Measurements from ENCODE around the gene PLEKHA8.

Gene PLEKHA8, protein sequence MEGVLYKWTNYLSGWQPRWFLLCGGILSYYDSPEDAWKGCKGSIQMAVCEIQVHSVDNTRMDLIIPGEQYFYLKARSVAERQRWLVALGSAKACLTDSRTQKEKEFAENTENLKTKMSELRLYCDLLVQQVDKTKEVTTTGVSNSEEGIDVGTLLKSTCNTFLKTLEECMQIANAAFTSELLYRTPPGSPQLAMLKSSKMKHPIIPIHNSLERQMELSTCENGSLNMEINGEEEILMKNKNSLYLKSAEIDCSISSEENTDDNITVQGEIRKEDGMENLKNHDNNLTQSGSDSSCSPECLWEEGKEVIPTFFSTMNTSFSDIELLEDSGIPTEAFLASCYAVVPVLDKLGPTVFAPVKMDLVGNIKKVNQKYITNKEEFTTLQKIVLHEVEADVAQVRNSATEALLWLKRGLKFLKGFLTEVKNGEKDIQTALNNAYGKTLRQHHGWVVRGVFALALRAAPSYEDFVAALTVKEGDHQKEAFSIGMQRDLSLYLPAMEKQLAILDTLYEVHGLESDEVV

DNA sequence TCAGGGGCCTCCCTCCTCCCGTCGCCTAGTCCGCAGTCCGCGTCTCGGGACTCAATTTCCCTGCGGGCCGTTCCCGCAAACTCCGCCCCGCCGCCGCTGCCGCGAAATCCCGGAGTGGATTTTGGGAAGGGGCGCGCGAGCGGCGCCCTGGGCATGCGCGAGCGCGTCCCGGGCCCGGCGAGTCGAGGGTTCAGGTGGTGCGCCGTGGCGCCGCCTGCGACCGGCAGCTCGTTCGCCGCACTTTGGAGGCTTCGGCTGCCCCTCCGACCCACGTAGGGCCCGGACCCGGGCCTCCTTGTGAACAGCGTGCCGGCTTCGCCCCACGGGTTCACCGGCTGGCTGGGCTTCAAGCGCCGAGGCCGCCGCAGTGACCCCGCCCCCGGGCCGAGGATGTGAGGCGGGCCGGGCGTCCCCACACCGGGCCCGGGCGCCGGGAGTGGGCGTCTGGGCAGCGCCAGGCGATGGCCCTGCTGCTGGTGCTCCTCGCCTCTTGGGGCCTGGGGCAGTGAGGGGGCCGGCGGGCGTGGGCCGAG is at the start of gene PLEKHA8:
Gene PLEKHA8, plus strand, starts transcription at position 197 of the 533 bp plus-strand sequence. CDS start 351 bp downstream, outside the sequence.
- ATAC-seq = peak; percentile 39

DNA sequence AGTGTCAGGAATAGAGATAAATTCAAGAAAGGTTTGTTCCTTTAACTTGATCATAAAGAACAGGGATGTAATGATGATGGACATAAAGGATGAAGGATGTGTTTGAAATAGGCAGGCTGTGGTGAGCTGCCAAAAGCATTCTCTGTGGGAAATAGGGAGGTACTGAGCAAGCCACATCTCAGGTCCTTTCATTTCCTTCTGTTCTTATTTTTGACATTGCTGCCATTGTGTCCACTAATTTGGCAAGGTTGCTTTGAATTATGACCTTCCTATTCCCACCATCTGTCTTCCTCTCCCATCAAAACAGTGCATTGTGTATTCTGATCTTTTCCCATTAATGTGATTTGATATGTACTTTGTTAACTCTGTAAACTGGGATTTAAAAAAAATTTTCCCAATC is 48.1 kb upstream of the PLEKHA8 start:
- ATAC-seq = no peak

DNA sequence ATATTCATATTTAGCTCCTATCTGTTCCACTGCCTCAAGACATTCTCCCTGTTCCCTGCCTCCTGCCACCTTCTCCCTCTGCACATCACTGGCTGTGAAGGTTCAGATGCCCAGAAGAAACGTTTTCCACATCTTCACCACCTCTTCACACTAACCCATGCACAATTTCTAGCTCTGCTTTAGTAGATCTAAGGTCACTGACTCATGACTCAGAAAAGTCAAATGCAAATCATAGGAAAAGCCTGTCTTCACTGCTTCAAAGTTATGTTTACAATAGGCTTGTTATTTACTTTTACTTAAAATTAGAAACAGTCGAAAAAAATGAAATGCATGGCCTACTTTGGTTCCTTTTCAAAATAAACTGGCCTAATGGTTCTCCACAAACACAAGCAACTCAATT is 41.1 kb upstream of the PLEKHA8 start:
- no peak for ATAC-seq

DNA sequence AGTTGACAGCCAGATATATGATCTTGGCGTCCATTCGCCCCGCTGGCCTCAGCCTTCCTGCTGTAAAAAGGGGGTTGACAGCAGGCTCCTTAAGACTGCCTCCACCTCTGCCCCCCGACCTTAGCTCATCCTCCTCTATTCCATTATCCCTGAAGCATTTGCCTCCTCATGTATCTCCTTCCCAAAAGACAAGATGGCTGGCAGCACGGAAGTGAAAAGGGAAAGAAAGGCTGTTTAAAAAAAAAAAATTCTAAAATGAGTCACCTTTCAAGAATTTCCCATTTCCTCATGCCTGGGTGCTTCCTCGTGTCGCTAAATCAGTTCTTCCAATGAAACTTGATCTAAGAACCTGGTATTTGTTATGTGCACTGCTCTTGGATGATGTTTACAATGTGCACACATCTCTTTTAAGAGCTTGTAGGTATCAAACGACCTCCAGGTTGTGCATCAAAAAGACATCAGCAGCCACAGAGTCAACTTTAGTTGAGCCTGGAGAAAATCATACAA is 40.3 kb upstream of the PLEKHA8 start:
- ATAC-seq = no peak

DNA sequence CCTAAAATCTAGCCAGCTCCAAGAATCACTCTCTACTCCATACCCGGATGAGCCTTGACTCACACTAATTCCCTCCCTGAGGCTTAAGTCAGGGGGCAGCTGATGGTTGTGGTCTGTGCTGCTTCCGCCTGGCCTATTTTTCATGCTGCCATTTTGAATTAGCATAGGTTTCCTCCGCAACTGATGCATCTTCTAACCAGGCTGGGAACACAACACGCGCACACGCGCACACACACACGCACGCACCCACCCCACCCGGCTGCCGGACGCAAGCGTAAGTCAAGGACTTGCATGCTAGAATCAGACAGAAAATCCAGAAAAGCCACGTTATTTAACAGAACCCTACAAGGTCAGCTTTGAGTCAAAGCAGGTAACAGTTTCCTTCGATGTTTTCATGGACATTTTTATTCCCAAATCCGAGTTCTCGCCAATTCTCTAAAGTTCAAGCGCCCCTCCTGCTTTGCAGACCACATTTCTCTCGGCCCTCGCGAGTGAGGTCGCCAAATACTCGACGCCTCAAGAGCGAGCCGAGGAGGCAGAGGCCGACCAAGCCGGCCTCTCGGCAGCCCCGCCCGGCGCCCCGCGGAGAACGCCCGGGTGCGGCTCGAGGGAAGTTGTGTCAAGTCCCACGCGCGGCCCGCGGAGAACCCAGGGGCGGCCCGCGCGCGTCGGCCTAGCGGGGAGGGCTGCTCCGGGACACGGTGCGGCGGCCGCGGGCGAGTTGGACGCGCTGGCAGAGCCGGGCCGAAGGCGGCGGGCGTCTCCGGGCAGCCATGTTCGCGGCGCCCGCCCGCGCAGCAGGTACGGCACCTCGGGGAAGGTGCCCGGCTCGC is 39.6 kb upstream of the PLEKHA8 start:
- ATAC-seq = peak; percentile 41 to 42

- ATAC-seq = peak; percentile 11 to 33
These were observed 38.8 kb upstream of the PLEKHA8 start, which contains the start of gene SCRN1 for GRCh38 chr7:29989257-29989995. Gene SCRN1, minus strand, starts transcription at chr7:29989801. Its CDS starts 20,734 bp downstream, at chr7:29969067.

GRCh38 chr7:29990931-29991330 is 37.3 kb upstream of the PLEKHA8 start:
- no peak for ATAC-seq

DNA sequence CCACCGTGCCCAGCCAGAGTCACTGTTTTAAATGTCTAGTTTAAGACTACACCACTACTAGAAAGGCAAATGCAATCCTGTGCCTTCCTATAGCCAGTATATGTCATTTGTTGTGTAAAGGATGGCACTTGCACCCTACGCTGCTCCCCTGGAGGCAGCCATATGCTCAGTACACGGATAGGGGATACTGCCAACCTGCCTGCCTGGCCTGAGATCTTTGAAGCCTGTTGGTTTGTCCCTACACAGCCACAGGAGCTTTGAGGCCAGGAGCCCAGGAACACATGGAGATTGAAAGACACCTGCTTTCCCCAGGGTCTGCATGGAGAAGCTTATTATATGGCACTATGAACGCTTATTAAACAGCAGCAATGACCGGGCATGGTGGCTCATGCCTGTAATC is 36.3 kb upstream of the PLEKHA8 start:
- ATAC-seq = no peak

GRCh38 chr7:29993140-29993539 is 35.1 kb upstream of the PLEKHA8 start:
- ATAC-seq = no peak

GRCh38 chr7:29995652-29996051 is 32.6 kb upstream of the PLEKHA8 start:
- ATAC-seq = no peak

GRCh38 chr7:29996321-29996720 is 31.9 kb upstream of the PLEKHA8 start:
- no peak for ATAC-seq

GRCh38 chr7:29998489-29998888 is 29.7 kb upstream of the PLEKHA8 start:
- ATAC-seq = no peak

DNA sequence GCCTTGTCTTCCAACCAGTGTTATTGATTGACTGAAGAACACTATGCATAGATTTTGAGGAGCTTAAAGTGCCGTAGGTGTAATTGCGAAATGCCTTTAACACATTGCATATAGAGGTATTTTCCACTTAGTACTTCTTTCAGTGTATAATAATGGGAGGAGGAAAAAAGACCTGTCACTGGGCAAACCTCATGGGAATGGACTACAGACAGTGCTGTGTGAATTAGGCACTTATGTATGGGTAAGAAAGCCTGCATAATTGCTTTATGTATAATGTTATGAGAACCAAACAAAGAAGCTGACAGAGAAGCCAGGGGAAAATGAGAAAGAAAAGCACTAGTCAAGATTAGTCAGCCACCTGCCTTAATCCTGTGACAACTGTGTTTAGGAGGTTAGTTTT is 26.2 kb upstream of the PLEKHA8 start:
- ATAC-seq = no peak

- ATAC-seq = no peak
These were observed 25.1 kb upstream of the PLEKHA8 start for GRCh38 chr7:30003098-30003497.

DNA sequence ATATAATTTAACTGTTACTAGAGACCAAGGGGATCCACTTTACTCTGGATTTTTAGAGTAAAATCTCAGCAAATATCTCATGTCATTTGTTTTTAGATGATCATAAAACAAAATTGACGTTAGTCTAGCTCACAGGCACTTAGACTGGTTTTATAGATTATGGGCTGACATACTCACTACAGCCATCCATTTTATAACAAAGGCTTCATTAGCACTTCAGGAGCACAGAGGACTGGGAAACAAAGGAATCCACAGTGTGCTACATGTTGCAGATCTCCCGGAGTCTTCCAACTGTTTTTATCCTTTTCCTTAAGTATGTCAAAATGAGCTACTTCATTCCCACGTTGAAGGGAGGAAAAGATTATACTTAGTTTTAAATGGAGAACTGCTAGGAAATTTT is 22.7 kb upstream of the PLEKHA8 start:
- ATAC-seq = no peak

DNA sequence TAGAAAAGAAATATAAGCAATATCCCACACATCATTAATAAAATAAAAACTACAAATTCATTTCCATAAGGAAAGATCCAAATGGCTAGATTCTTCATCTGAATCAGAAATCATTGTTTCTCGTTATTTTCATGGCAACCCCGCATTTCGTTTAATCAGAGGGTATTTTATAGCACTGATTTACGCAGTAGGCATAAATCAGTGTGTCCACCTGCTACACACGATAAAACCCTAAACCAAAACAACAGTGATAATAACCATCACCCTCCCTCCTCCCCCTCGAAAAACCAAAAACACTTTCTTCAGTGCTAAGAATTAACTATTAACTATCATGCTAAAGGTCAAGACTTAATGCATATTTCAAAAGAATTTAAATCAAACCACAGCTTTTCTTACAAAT is 18.2 kb upstream of the PLEKHA8 start:
- ATAC-seq = no peak

- no peak for ATAC-seq
These were observed 15.5 kb upstream of the PLEKHA8 start for GRCh38 chr7:30012757-30013156.

GRCh38 chr7:30018451-30018850 is 9.8 kb upstream of the PLEKHA8 start:
- no peak for ATAC-seq

DNA sequence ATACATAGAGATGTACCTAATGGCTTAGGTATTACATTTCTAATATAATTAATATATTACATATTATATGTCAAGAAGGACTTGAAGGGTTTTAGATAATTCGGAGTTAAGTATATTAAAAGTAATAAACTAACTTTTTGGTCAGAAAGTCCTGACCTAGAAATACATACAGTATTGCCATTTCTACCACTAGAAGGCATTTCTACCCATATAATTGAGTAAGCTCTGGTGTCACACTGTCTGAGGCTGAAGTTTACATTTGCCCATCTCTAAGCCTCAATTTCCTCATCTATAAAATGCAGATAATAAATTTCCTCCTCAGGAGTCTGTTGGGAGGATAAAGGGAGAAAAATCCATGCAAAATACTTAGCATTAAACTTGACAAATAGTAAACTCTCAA is 8.8 kb upstream of the PLEKHA8 start:
- no peak for ATAC-seq

- ATAC-seq = no peak
These were observed 8.3 kb upstream of the PLEKHA8 start for GRCh38 chr7:30019960-30020359.

DNA sequence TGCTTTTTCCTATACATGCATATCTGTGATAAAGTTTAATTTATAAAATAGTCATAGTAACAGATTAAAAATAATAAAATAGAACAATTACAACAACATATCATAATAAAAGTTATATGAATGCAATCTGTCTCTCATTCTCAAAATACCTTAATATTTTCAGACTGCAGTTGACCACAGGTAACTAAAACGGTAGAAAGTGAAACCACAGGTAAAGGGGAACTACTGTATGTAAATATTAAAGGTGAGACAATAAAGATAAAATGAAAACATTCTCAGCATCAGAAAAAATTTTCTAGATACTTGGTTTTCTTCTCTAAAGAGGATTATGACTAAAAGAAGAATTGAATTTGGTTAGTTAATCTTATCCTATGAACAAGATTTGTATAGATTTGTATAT is 7.7 kb upstream of the PLEKHA8 start:
- no peak for ATAC-seq

GRCh38 chr7:30022991-30023390 is 5.2 kb upstream of the PLEKHA8 start:
- ATAC-seq = no peak

All from activated CD4-positive, CD25-positive, alpha-beta regulatory T cell treated with anti-CD3 and anti-CD28 coated beads, Interleukin-2, amount 50 U/mL, for 24 hours (primary cell).